ENCODE data around the gene C10orf71.

Gene C10orf71

GRCh38 chr10:49293208-49293603 is 5.8 kb upstream of the C10orf71 start:
- DNase-seq (ENCODE audit: extremely low read depth in 1 of 2, low read depth in 1 of 2), result no peak

GRCh38 chr10:49294731-49295130 is 4.2 kb upstream of the C10orf71 start:
- DNase-seq (ENCODE audit: extremely low read depth in 1 of 2, low read depth in 1 of 2), result no peak

GRCh38 chr10:49295297-49295696 is 3.7 kb upstream of the C10orf71 start:
- no peak for DNase-seq (ENCODE audit: extremely low read depth in 1 of 2, low read depth in 1 of 2)

- DNase-seq (ENCODE audit: extremely low read depth in 1 of 2, low read depth in 1 of 2), result no peak
These were observed 2.6 kb upstream of the C10orf71 start for GRCh38 chr10:49296382-49296781.

GRCh38 chr10:49296836-49297235 is 2.1 kb upstream of the C10orf71 start:
- DNase-seq (ENCODE audit: extremely low read depth in 1 of 2, low read depth in 1 of 2), result no peak

- DNase-seq (ENCODE audit: extremely low read depth in 1 of 2, low read depth in 1 of 2), result no peak
These were observed 926 bp upstream of the C10orf71 start for GRCh38 chr10:49297818-49298670.

- DNase-seq (ENCODE audit: extremely low read depth in 1 of 2, low read depth in 1 of 2), result no peak
These were observed 343 bp upstream of the C10orf71 start for GRCh38 chr10:49298671-49298982.

- DNase-seq (ENCODE audit: extremely low read depth in 1 of 2, low read depth in 1 of 2), result no peak
These were observed 808 bp downstream of the C10orf71 start for GRCh38 chr10:49299816-49300139.

- DNase-seq (ENCODE audit: extremely low read depth in 1 of 2, low read depth in 1 of 2), result no peak
These were observed 1.4 kb downstream of the C10orf71 start for GRCh38 chr10:49300140-49300974.

- no peak for DNase-seq (ENCODE audit: extremely low read depth in 1 of 2, low read depth in 1 of 2)
These were observed 2.3 kb downstream of the C10orf71 start for GRCh38 chr10:49301302-49301701.

GRCh38 chr10:49302088-49302487 is 3.1 kb downstream of the C10orf71 start:
- DNase-seq (ENCODE audit: extremely low read depth in 1 of 2, low read depth in 1 of 2), result no peak

- no peak for DNase-seq (ENCODE audit: extremely low read depth in 1 of 2, low read depth in 1 of 2)
These were observed 4.7 kb downstream of the C10orf71 start for GRCh38 chr10:49303711-49304110.

GRCh38 chr10:49304137-49304536 is 5.2 kb downstream of the C10orf71 start:
- no peak for DNase-seq (ENCODE audit: extremely low read depth in 1 of 2, low read depth in 1 of 2)

- no peak for DNase-seq (ENCODE audit: extremely low read depth in 1 of 2, low read depth in 1 of 2)
These were observed 9.0 kb downstream of the C10orf71 start for GRCh38 chr10:49307921-49308320.

- no peak for DNase-seq (ENCODE audit: extremely low read depth in 1 of 2, low read depth in 1 of 2)
These were observed 9.9 kb downstream of the C10orf71 start for GRCh38 chr10:49308881-49309280.

- DNase-seq (ENCODE audit: extremely low read depth in 1 of 2, low read depth in 1 of 2), result no peak
These were observed 10.9 kb downstream of the C10orf71 start for GRCh38 chr10:49309691-49310411.

- no peak for DNase-seq (ENCODE audit: extremely low read depth in 1 of 2, low read depth in 1 of 2)
These were observed 11.5 kb downstream of the C10orf71 start for GRCh38 chr10:49310460-49310859.

GRCh38 chr10:49310901-49311554 is 12.1 kb downstream of the C10orf71 start:
- DNase-seq (ENCODE audit: extremely low read depth in 1 of 2, low read depth in 1 of 2), result no peak

GRCh38 chr10:49311555-49312236 is 12.7 kb downstream of the C10orf71 start:
- DNase-seq (ENCODE audit: extremely low read depth in 1 of 2, low read depth in 1 of 2), result no peak

- DNase-seq (ENCODE audit: extremely low read depth in 1 of 2, low read depth in 1 of 2), result no peak
These were observed 13.4 kb downstream of the C10orf71 start for GRCh38 chr10:49312246-49312869.

All from activated CD8-positive, alpha-beta memory T cell treated with anti-CD3 and anti-CD28 coated beads for 1 hour (primary cell).